Body of pancreas (tissue), 4 donors: ENCODE results near the gene CRB1. TPM values are rescaled to one million over a fixed set of nuclear protein-coding genes. Genes with fewer than 3 reads are reported as not detected.

Source experiments
- ATAC-seq: fragments of 150-250 bp; one replicate; pipeline ENCODE4 v1.9.1; 2016
- DNase-seq, 4 donors: peaks; one replicate each; pipeline ENCODE4 v3.0.0-alpha.2; 2019
- H3K27ac ChIP-seq, 4 donors: fragments of 200-600 bp; sonication (generic); 1 replicate in 3 of 4; 2 replicates in 1 of 4; pipeline versions ENCODE4 v1.5.1 to v1.6.1; 2016 to 2019; ENCODE audit warnings: mild to moderate bottlenecking in 1 of 4, mixed read lengths in 1 of 4, moderate library complexity in 1 of 4
- H3K27me3 ChIP-seq, 2 donors: fragments of 200-600 bp; sonication (generic); one replicate each; pipeline ENCODE4 v1.6.0; 2016; ENCODE audit warnings: mild to moderate bottlenecking in 1 of 2
- H3K36me3 ChIP-seq, 2 donors: fragments of 200-600 bp; sonication (generic); replicated peaks in 1 of 2; 2 replicates each; pipeline ENCODE4 v1.5.1; 2016; ENCODE audit warnings: low read depth in 2 of 2; ENCODE audit not compliant: insufficient read depth in 1 of 2
- H3K4me1 ChIP-seq: fragments of 200-600 bp; sonication (generic); one replicate; pipeline ENCODE4 v1.6.0; 2016
- H3K4me3 ChIP-seq, 2 donors: fragments of 200-600 bp; sonication (generic); 1 replicate in 1 of 2; 2 replicates in 1 of 2; pipeline ENCODE4 v1.5.1; 2016 to 2019
- H3K9me3 ChIP-seq, 3 donors: fragments of 200-600 bp; sonication (generic); 1 replicate in 2 of 3; 2 replicates in 1 of 3; pipeline ENCODE4 v1.5.1; 2016
- POLR2A ChIP-seq, 3 donors: fragments of 450-650 bp; IDR thresholded peaks; one replicate each; pipeline ENCODE4 v1.6.1; 2016; ENCODE audit warnings: antibody characterized with exemption in 3 of 3, mild to moderate bottlenecking in 2 of 3
- WGBS, 2 donors: methylation state at CpG; one replicate each; pipeline ENCODE4 v1.1.5; 2017; 5-methylcytosine and 5-hydroxymethylcytosine counted together
- intact Hi-C: fragments of 100-400 bp; cut with DNase I; formaldehyde crosslinking; loops from one replicate; pipeline ENCODE4 v1.15.1; 2023
- total RNA-seq, 2 donors: library from RNA; depleted of rRNA; stranded (reverse); fragments of >200 nt; gene quantifications; one replicate each; pipeline ENCODE4 v1.1.0, GENCODE V29; 2016
- TF ChIP-seq, protein P1 (sequence below), 7 experiments: fragments of 450-650 bp in 4 of 7; fragments of 200-600 bp in 3 of 7; sonication (generic) in 3 of 7; IDR thresholded peaks; one replicate each; pipeline ENCODE4 v1.5.1; 2016 to 2019; ENCODE audit warnings: antibody characterized with exemption in 7 of 7

Gene CRB1
- total RNA-seq, 2 donors from 2014 or later: 0.26 to 10.2 TPM

DNA sequence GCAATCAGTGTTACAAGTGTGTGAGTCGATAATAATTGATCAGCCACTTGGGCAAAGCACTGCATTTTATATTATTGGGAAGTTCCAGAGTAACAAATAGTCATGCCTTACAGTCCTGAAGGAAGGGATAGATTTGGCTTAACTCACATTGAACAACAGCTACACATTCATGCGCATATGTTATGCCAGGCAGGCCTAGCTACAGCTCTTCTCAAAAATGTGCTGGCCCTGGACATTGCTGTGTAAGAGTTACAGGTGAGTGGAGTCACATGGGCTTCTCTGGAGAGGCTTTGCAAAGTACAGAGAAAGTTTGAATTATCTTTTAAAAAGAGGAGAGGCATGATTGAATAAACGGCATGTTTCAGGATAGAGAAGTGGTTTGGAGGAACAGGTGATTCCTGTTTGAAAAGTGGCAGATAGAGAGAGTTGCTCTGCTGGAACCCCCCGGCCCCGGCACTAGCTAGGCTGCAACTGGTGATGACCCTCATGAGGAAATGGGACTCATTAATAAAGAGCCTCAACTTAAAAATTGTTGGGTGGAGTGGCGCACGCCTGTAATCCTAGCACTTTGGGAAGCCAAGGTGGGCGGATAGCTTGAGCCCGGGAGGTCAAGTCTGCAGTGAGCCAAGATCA, 200.6 kb downstream of the CRB1 start:
- no peaks in the 10 kb centered on the region for H3K27me3 ChIP-seq
- peaks cover 8% of the 10 kb centered on the region for H3K4me1 ChIP-seq
- intact Hi-C loops: no loop called here
- TF ChIP-seq POLR2A (IDR thresholded peaks at IDR 0.05): no peak
- TF ChIP-seq, protein P1, sequence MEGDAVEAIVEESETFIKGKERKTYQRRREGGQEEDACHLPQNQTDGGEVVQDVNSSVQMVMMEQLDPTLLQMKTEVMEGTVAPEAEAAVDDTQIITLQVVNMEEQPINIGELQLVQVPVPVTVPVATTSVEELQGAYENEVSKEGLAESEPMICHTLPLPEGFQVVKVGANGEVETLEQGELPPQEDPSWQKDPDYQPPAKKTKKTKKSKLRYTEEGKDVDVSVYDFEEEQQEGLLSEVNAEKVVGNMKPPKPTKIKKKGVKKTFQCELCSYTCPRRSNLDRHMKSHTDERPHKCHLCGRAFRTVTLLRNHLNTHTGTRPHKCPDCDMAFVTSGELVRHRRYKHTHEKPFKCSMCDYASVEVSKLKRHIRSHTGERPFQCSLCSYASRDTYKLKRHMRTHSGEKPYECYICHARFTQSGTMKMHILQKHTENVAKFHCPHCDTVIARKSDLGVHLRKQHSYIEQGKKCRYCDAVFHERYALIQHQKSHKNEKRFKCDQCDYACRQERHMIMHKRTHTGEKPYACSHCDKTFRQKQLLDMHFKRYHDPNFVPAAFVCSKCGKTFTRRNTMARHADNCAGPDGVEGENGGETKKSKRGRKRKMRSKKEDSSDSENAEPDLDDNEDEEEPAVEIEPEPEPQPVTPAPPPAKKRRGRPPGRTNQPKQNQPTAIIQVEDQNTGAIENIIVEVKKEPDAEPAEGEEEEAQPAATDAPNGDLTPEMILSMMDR (IDR thresholded peaks at IDR 0.05): no peak
- H3K9me3 ChIP-seq: no peaks in the 10 kb centered on the region
- WGBS, 2 donors: 85 to 86% methylated on average over 9 of the region's 9 CpGs
- H3K27ac ChIP-seq: no peak overlapping the region
- no peaks in the 10 kb centered on the region for H3K36me3 ChIP-seq
- H3K4me3 ChIP-seq: no peak overlapping the region
- ATAC-seq (no peak), DNase-seq (no peak)

DNA sequence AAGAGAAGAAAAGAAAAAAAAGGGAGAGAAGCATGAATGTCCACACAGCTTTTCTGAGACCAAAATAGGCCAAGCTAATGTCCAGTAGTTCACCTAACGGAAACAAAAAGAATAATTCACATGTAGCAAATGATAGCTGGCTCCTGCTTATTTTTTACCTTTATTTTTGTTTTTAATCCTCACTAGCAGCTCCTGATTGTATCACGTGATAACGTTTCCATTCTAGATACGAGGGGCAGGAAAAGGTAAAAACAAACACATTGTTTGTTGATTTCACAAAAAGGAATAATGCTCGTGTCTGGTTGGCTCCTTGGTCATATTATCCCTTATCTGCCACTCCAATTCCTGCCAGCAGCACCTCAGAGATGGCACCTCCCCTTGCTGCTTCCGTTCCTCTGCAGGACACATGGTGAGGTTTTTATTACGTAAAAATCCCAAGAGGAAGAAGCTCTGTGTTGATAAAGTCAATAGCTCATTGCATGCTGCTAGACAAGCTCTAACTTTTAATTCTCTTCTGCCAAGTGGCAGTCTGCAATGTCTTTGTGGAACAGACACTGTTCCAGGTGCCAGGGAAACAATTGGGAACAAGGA, 201.7 kb downstream of the CRB1 start:
- 55 to 64% methylated on average over 7 of the region's 7 CpGs for WGBS, 2 donors
- no peak overlapping the region for H3K27ac ChIP-seq
- intact Hi-C loops: no loop called here
- no peaks in the 10 kb centered on the region for H3K4me1 ChIP-seq
- TF ChIP-seq POLR2A (IDR thresholded peaks at IDR 0.05): no peak
- TF ChIP-seq, protein P1 (IDR thresholded peaks at IDR 0.05): no peak
- H3K27me3 ChIP-seq: no peaks in the 10 kb centered on the region
- ATAC-seq (no peak), DNase-seq (no peak)
- H3K36me3 ChIP-seq: no peaks in the 10 kb centered on the region
- no peak overlapping the region for H3K4me3 ChIP-seq
- H3K9me3 ChIP-seq: no peaks in the 10 kb centered on the region

DNA sequence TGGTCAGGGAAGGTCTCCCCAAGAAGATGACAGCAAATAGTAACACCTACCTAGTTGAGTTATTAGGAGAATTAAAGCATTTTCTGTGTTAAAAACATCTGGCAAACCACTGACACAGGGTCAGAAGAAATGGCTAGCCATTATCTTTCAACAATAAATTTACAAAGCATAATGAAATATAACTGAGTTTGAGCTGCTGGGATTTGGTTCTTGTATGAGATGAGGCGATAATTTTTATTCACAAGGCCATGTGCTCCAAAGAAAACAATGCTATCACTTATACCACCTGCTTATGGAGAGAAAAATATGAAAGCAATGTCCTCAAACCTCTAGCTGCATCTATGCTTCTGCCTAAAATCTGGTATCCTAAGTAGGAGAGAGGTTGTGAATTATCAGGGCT, 202.3 kb downstream of the CRB1 start:
- no peak for DNase-seq
- H3K4me1 ChIP-seq: no peaks in the 10 kb centered on the region
- H3K36me3 ChIP-seq: no peaks in the 10 kb centered on the region
- no peak overlapping the region for H3K4me3 ChIP-seq
- no peaks in the 10 kb centered on the region for H3K27me3 ChIP-seq
- intact Hi-C loops: no loop called here
- H3K27ac ChIP-seq: no peak overlapping the region
- 52 to 70% methylated on average over 1 of the region's 1 CpG for WGBS, 2 donors
- ATAC-seq: no peak
- no peak for TF ChIP-seq POLR2A (IDR thresholded peaks at IDR 0.05)
- TF ChIP-seq, protein P1 (IDR thresholded peaks at IDR 0.05): no peak
- H3K9me3 ChIP-seq: no peaks in the 10 kb centered on the region

GRCh38 chr1:197471248-197471985, 203.4 kb downstream of the CRB1 start:
- no peak for TF ChIP-seq POLR2A (IDR thresholded peaks at IDR 0.05)
- TF ChIP-seq, protein P1 (IDR thresholded peaks at IDR 0.05): no peak
- ATAC-seq (no peak), DNase-seq (no peak)
- WGBS, 2 donors: 38 to 46% methylated on average over 9 of the region's 9 CpGs
- Histone ChIP-seq H3K4me1 (no peaks in the 10 kb centered on the region), H3K27me3 (no peaks in the 10 kb centered on the region), H3K27ac (no peak overlapping the region), H3K9me3 (no peaks in the 10 kb centered on the region), H3K36me3 (no peaks in the 10 kb centered on the region), H3K4me3 (no peak overlapping the region)
- intact Hi-C loops: no loop called here
